C4-2B (cell line): ENCODE data around the gene HHLA2.
"Not testable (repeated sequence)": the region's sequence is repeated elsewhere in the genome, so short reads cannot be mapped to it uniquely, and the experiment has no call there.

Experiments
- H3K27ac ChIP-seq: fragments of 450-650 bp; 2 replicates; pipeline ENCODE4 v1.5.1; 2017
- ZFX ChIP-seq: fragments of 450-650 bp; IDR thresholded peaks from 2 replicates; pipeline ENCODE4 v1.6.1; 2017
- TF ChIP-seq, protein P1 (sequence below): fragments of 450-650 bp; conservative IDR thresholded peaks from 2 replicates; pipeline ENCODE4 v1.5.1; 2017; ENCODE audit warnings: mild to moderate bottlenecking

Gene HHLA2

GRCh38 chr3:108377384-108377783, 81.0 kb downstream of the HHLA2 start:
- TF ChIP-seq ZFX: no peak
- TF ChIP-seq, protein P1, sequence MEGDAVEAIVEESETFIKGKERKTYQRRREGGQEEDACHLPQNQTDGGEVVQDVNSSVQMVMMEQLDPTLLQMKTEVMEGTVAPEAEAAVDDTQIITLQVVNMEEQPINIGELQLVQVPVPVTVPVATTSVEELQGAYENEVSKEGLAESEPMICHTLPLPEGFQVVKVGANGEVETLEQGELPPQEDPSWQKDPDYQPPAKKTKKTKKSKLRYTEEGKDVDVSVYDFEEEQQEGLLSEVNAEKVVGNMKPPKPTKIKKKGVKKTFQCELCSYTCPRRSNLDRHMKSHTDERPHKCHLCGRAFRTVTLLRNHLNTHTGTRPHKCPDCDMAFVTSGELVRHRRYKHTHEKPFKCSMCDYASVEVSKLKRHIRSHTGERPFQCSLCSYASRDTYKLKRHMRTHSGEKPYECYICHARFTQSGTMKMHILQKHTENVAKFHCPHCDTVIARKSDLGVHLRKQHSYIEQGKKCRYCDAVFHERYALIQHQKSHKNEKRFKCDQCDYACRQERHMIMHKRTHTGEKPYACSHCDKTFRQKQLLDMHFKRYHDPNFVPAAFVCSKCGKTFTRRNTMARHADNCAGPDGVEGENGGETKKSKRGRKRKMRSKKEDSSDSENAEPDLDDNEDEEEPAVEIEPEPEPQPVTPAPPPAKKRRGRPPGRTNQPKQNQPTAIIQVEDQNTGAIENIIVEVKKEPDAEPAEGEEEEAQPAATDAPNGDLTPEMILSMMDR: no peak

DNA sequence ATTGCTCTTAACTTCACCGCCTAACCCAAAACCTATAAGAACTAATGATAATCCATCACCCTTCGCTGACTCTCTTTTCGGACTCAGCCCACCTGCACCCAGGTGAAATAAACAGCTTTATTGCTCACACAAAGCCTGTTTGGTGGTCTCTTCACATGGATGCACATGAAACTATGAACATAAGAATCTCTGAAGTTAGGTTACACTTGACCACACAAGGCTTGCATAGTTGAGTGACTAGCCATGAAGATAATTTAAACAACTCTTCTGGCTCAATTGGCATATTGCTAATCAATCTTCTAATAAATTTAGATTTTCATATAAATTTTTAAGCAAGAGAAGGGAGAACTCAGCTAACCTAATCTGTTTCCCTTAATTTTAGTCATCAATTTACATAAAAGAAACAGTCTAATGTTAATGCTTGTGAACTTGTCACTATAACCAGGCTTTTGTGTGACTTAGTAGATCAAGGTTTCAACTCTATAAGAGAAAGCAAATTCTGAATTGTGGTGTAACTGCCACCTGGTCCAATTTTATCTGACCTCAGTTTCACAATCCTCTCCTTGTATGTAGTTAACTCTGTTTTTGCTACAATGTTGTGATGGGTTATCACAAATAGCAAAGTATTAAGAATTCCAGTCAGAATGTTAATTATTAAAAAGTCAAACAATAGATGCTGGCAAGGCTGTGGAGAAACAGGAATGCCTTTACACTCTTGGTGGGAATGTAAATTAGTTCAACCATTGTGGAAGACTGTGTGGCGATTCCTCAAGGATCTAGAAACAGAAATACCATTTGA, 82.0 kb downstream of the HHLA2 start:
- H3K27ac ChIP-seq: no peak overlapping the region
- TF ChIP-seq, protein P1: no peak
- no peak for TF ChIP-seq ZFX

More at GRCh38 chr3:108377384-108377783, 81.0 kb downstream of the HHLA2 start:
- no peak overlapping the region for H3K27ac ChIP-seq

DNA sequence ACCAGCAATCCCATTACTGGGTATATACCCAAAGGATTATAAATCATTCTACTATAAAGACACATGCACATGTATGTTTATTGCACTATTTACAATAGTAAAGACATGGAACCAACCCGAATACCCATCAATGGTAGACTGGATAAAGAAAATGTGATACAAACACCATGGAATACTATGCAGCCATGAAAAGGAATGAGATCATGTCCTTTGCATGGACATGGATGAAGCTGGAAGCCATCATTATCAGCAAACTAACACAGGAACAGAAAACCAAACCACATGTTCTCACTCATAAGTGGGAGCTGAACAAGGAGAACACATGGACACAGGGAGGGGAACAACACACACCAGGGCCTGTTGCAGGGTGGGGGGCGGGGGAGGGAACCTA, 82.6 kb downstream of the HHLA2 start:
- H3K27ac ChIP-seq: not testable (repeated sequence)

DNA sequence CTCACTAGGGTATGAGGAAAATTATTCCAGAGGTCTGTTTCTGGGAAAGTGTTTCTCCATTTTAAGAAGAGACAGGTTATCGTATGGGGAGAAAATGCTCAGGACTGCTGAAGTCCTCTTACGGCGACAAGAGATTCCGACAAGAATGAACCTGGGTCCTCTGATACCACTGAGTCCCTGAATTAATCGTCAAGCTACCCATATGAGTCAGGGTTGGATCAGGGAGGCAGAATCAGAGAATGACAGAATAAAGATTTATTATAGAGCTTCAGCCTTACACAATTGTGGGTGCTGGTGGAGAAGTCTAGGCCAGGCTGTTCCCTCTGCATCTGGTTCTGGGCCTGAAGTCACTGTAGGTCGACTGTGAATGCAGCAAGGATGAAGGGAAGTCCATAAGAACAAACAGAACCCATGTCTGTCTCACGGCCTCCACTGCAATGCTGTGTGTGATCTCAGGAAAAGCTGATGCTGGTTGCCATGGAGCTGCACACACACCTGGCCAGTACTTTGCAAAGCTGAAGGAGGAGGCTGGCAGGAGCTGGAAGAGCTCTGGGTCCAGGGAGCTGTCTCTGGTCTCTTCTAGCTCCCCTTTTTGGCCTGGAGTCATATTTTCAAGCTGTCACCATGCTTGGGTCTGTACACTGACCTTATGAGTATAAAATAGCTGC, 83.9 kb downstream of the HHLA2 start:
- no peak overlapping the region for H3K27ac ChIP-seq
- TF ChIP-seq ZFX: no peak
- TF ChIP-seq, protein P1: no peak

GRCh38 chr3:108381529-108382140, 85.3 kb downstream of the HHLA2 start:
- TF ChIP-seq, protein P1: no peak
- no peak for TF ChIP-seq ZFX
- H3K27ac ChIP-seq: peak overlapping the region; percentile 34; the same call in 1 of the 2 replicates

GRCh38 chr3:108383306-108383705, 87.0 kb downstream of the HHLA2 start:
- no peak overlapping the region for H3K27ac ChIP-seq
- no peak for TF ChIP-seq ZFX

GRCh38 chr3:108387063-108387462, 90.7 kb downstream of the HHLA2 start:
- H3K27ac ChIP-seq: no peak overlapping the region
- TF ChIP-seq, protein P1: no peak
- TF ChIP-seq ZFX: no peak
